B cell (primary cell): Measurements from ENCODE around the gene PRDM10. TPM values are rescaled to one million over a fixed set of nuclear protein-coding genes. Genes with fewer than 3 reads are reported as not detected.

Source experiments
- ATAC-seq: fragments of 200-7000 bp; cut with Tn5 transposase; one replicate; pipeline ENCODE4 v1.10.0; 2021; ENCODE audit warnings: low read depth, mild to moderate bottlenecking, moderate number of reproducible peaks, moderate library complexity
- CTCF ChIA-PET: fragments of 350-600 bp; sonication (Branson Sonifier 250); formaldehyde crosslinking; loops from one replicate; lab custom pipeline; 2021; ENCODE audit warnings: antibody characterized with exemption, inconsistent platforms; lab: Charles Lee
- POLR2A ChIA-PET: fragments of 350-600 bp; sonication (Branson Sonifier 250); formaldehyde crosslinking; loops from one replicate; lab custom pipeline; 2021; ENCODE audit warnings: antibody characterized with exemption; lab: Charles Lee
- DNase-seq: peaks from one replicate; pipeline ENCODE4 v3.0.0; 2013
- H2AFZ ChIP-seq: 2 replicates; pipeline ENCODE4 v1.6.1; 2012; ENCODE audit warnings: mild to moderate bottlenecking, low read depth, low read length; ENCODE audit not compliant: insufficient read depth, poor library complexity, severe bottlenecking
- H3K27ac ChIP-seq, 2 donors: 1 replicate in 1 of 2; 2 replicates in 1 of 2; pipeline ENCODE4 v1.5.1; 2012 to 2013; ENCODE audit warnings: low read length in 2 of 2, mild to moderate bottlenecking in 2 of 2, moderate library complexity in 1 of 2
- H3K27me3 ChIP-seq, 4 experiments: fragments of 200-600 bp in 1 of 4; sonication (generic) in 1 of 4; replicated peaks in 1 of 4; 1 replicate in 2 of 4; 2 replicates in 2 of 4; pipeline versions ENCODE4 v1.6.1 to v1.7.0; 2013 to 2016; ENCODE audit warnings: low read length in 3 of 4, mild to moderate bottlenecking in 2 of 4, mixed read lengths in 1 of 4, moderate library complexity in 1 of 4; ENCODE audit not compliant: insufficient read depth in 4 of 4, control insufficient read depth in 3 of 4; ENCODE audit errors: control extremely low read depth in 1 of 4
- H3K36me3 ChIP-seq, 2 experiments: replicated peaks in 1 of 2; 1 replicate in 1 of 2; 2 replicates in 1 of 2; pipeline versions ENCODE4 v1.6.1 to v1.7.1; 2013; ENCODE audit warnings: low read length in 1 of 2; ENCODE audit not compliant: insufficient read depth in 2 of 2, control insufficient read depth in 1 of 2; ENCODE audit errors: control extremely low read depth in 1 of 2, extremely low read depth in 1 of 2
- H3K4me1 ChIP-seq, 2 donors: fragments of 200-600 bp in 1 of 2; sonication (generic) in 1 of 2; 1 replicate in 1 of 2; 2 replicates in 1 of 2; pipeline versions ENCODE4 v1.5.1 to v1.6.1; 2013 to 2017; ENCODE audit warnings: low read length in 2 of 2; ENCODE audit not compliant: control insufficient read depth in 2 of 2, insufficient read depth in 2 of 2
- H3K4me2 ChIP-seq: replicated peaks from 2 replicates; pipeline ENCODE3; 2012; ENCODE audit warnings: mild to moderate bottlenecking, low read depth, low read length; ENCODE audit not compliant: poor library complexity, severe bottlenecking
- H3K4me3 ChIP-seq, 5 experiments: fragments of 200-600 bp in 1 of 5; sonication (generic) in 1 of 5; 1 replicate in 3 of 5; 2 replicates in 2 of 5; pipeline versions ENCODE4 v1.5.1 to v1.7.0; 2011 to 2016; ENCODE audit warnings: low read length in 4 of 5, mild to moderate bottlenecking in 4 of 5, low read depth in 2 of 5, control low read depth in 1 of 5, moderate library complexity in 1 of 5; ENCODE audit not compliant: insufficient read depth in 1 of 5; ENCODE audit errors: control extremely low read depth in 1 of 5, extremely low read depth in 1 of 5
- H3K79me2 ChIP-seq: fragments of 200-600 bp; sonication (generic); one replicate; pipeline ENCODE4 v1.6.0; 2016; ENCODE audit warnings: low read length; ENCODE audit not compliant: control insufficient read depth, insufficient read depth
- H3K9ac ChIP-seq: fragments of 200-600 bp; sonication (generic); 2 replicates; pipeline ENCODE4 v1.6.1; 2017; ENCODE audit warnings: mild to moderate bottlenecking, low read length, moderate library complexity
- H3K9me3 ChIP-seq, 3 donors: one replicate each; pipeline versions ENCODE4 v1.6.1 to v1.7.1; 2013; ENCODE audit warnings: low read length in 2 of 3; ENCODE audit not compliant: control insufficient read depth in 2 of 3, insufficient read depth in 1 of 3; ENCODE audit errors: control extremely low read depth in 1 of 3
- H4K20me1 ChIP-seq: 2 replicates; pipeline ENCODE4 v1.6.0; 2012; ENCODE audit warnings: mild to moderate bottlenecking, low read length; ENCODE audit not compliant: insufficient read depth, control insufficient read depth, poor library complexity, severe bottlenecking
- H3K27ac Mint-ChIP-seq: one replicate; pipeline ENCODE4 v1.8.0; 2021; ENCODE audit warnings: mixed read lengths
- H3K27me3 Mint-ChIP-seq: one replicate; pipeline ENCODE4 v1.8.0; 2021; ENCODE audit warnings: mixed read lengths
- H3K4me1 Mint-ChIP-seq: one replicate; pipeline ENCODE4 v1.8.0; 2021; ENCODE audit warnings: mixed read lengths
- H3K4me3 Mint-ChIP-seq: one replicate; pipeline ENCODE4 v1.8.0; 2021; ENCODE audit warnings: mixed read lengths
- H3K9me3 Mint-ChIP-seq: one replicate; pipeline ENCODE4 v1.8.0; 2022; ENCODE audit warnings: mixed read lengths; ENCODE audit not compliant: insufficient read depth
- EZH2 ChIP-seq: IDR thresholded peaks from 2 replicates; pipeline ENCODE4 v1.6.1; 2012; ENCODE audit warnings: borderline replicate concordance, low read depth, mild to moderate bottlenecking, moderate library complexity, low read length; ENCODE audit not compliant: insufficient read depth, poor library complexity, severe bottlenecking
- WGBS: methylation state at CpG from one replicate; pipeline ENCODE4 v1.1.5; 2013; ENCODE audit warnings: missing lambda C conversion rate; ENCODE audit not compliant: insufficient coverage; 5-methylcytosine and 5-hydroxymethylcytosine counted together
- intact Hi-C: fragments of 100-400 bp; cut with micrococcal nuclease; formaldehyde crosslinking; loops from one replicate; pipeline ENCODE4 v1.10.0; 2022
- polyA plus RNA-seq: library from polyadenylated mRNA; depleted of rRNA; stranded (reverse); fragments of >200 nt; gene quantifications from 2 replicates; pipeline ENCODE4 v1.2.3, GENCODE V29; 2012
- total RNA-seq, 2 donors: library from RNA; stranded (reverse); fragments of 120-200 nt in 1 of 2; gene quantifications; 1 replicate in 1 of 2; 2 replicates in 1 of 2; pipeline versions ENCODE4 v1.2.3 to v1.2.4, GENCODE V29; 2013 to 2022
- TF ChIP-seq, protein P1 (sequence below): fragments of 200-600 bp; IDR thresholded peaks from one replicate; pipeline ENCODE4 v1.8.0; 2022; ENCODE audit warnings: antibody characterized with exemption, mild to moderate bottlenecking

The PRDM10 gene
- total and polyA plus RNA-seq, 2 donors (not counting 1 experiment from before 2014, with no cell fraction given): 4.5 to 17.5 TPM

DNA sequence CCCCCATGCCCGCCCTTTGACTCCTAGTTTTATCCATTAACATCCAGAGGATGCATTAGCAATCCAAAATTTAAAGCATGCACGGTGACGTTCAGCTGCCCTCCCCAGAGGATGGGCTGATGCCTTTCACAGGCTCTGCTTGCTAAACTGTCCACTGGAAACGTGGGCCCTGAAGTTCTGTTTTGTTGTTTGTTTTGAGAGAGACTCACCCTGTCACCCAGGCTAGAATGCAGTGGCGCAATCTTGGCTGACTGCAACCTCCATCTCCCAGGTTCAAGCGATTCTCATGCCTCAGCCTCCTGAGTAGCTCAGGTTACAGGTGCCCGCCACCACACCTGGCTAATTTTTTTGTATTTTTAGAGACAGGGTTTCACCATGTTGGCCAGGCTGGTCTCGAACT is 146.6 kb downstream of the PRDM10 start:
- H3K27ac ChIP-seq: no peak overlapping the region
- DNase-seq: no peak
- H3K9me3 ChIP-seq: no peaks in the 10 kb centered on the region
- no peaks in the 10 kb centered on the region for H3K4me1 ChIP-seq
- ATAC-seq: no peak
- no peaks in the 10 kb centered on the region for H4K20me1 ChIP-seq
- no peak overlapping the region for H3K4me3 ChIP-seq
- intact Hi-C loops: no loop called here
- H3K9ac ChIP-seq: no peak overlapping the region
- TF ChIP-seq, protein P1, sequence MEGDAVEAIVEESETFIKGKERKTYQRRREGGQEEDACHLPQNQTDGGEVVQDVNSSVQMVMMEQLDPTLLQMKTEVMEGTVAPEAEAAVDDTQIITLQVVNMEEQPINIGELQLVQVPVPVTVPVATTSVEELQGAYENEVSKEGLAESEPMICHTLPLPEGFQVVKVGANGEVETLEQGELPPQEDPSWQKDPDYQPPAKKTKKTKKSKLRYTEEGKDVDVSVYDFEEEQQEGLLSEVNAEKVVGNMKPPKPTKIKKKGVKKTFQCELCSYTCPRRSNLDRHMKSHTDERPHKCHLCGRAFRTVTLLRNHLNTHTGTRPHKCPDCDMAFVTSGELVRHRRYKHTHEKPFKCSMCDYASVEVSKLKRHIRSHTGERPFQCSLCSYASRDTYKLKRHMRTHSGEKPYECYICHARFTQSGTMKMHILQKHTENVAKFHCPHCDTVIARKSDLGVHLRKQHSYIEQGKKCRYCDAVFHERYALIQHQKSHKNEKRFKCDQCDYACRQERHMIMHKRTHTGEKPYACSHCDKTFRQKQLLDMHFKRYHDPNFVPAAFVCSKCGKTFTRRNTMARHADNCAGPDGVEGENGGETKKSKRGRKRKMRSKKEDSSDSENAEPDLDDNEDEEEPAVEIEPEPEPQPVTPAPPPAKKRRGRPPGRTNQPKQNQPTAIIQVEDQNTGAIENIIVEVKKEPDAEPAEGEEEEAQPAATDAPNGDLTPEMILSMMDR: no peak
- no peak for TF ChIP-seq EZH2
- Mint-ChIP-seq H3K4me3 (no peak overlapping the region), H3K9me3 (no peaks in the 10 kb centered on the region), H3K4me1 (no peaks in the 10 kb centered on the region), H3K27me3 (peaks cover 5% of the 10 kb centered on the region), H3K27ac (no peak overlapping the region)
- 94% methylated on average over 5 of the region's 8 CpGs for WGBS
- no peaks in the 10 kb centered on the region for H3K27me3 ChIP-seq
- no peak overlapping the region for H2AFZ ChIP-seq
- ChIA-PET CTCF (no interaction called here), POLR2A (no interaction called here)
- H3K79me2 ChIP-seq: no peaks in the 10 kb centered on the region
- no peak overlapping the region for H3K4me2 ChIP-seq
- peaks cover 0 to 6% of the 10 kb centered on the region in 2 experiments for H3K36me3 ChIP-seq

DNA sequence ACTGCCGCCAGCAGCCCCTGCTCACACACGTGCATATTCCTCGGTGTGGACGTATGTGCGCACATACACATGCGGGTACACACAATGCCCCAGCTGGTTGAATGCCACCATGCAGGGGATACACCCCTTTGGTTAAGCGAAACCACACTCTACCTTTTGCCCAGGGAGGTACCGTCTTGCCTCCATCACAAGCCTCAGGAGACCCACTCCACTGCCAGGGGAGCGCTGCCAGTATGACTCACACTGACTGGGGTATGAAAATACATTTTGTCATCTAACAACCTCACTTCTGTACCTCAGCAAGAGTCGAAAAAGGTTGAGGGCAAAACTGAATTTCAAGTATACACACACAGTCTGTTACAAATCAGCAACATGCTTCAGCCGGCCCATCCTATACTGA is 147.5 kb downstream of the PRDM10 start:
- H2AFZ ChIP-seq: no peak overlapping the region
- ATAC-seq: no peak

More for the DNA sequence above, 147.5 kb downstream of the PRDM10 start:
- no peak for DNase-seq
- Histone ChIP-seq H3K4me2 (no peak overlapping the region), H3K79me2 (no peaks in the 10 kb centered on the region), H3K27ac (no peak overlapping the region), H3K4me1 (no peaks in the 10 kb centered on the region), H3K9ac (no peak overlapping the region), H3K9me3 (no peaks in the 10 kb centered on the region), H3K4me3 (no peak overlapping the region), H3K27me3 (no peaks in the 10 kb centered on the region), H3K36me3 (peaks cover 0 to 3% of the 10 kb centered on the region in 2 experiments), H4K20me1 (no peaks in the 10 kb centered on the region)
- CTCF ChIA-PET: no interaction called here
- Mint-ChIP-seq H3K27ac (no peak overlapping the region), H3K4me3 (no peak overlapping the region), H3K27me3 (peaks cover 8% of the 10 kb centered on the region), H3K9me3 (no peaks in the 10 kb centered on the region), H3K4me1 (no peaks in the 10 kb centered on the region)
- intact Hi-C loops: no loop called here
- WGBS: 88% methylated on average over 11 of the region's 11 CpGs
- POLR2A ChIA-PET: no interaction called here
- TF ChIP-seq, protein P1: no peak
